B cell (primary cell): ENCODE data around the gene AFTPH. TPM values are rescaled to one million over a fixed set of nuclear protein-coding genes. Genes with fewer than 3 reads are reported as not detected.

Source experiments
- ATAC-seq: fragments of 200-7000 bp; cut with Tn5 transposase; one replicate; pipeline ENCODE4 v1.10.0; 2021; ENCODE audit warnings: low read depth, mild to moderate bottlenecking, moderate number of reproducible peaks, moderate library complexity
- CTCF ChIA-PET: fragments of 350-600 bp; sonication (Branson Sonifier 250); formaldehyde crosslinking; loops from one replicate; lab custom pipeline; 2021; ENCODE audit warnings: antibody characterized with exemption, inconsistent platforms; lab: Charles Lee
- POLR2A ChIA-PET: fragments of 350-600 bp; sonication (Branson Sonifier 250); formaldehyde crosslinking; loops from one replicate; lab custom pipeline; 2021; ENCODE audit warnings: antibody characterized with exemption; lab: Charles Lee
- DNase-seq: peaks from one replicate; pipeline ENCODE4 v3.0.0; 2013
- H2AFZ ChIP-seq: 2 replicates; pipeline ENCODE4 v1.6.1; 2012; ENCODE audit warnings: mild to moderate bottlenecking, low read depth, low read length; ENCODE audit not compliant: insufficient read depth, poor library complexity, severe bottlenecking
- H3K27ac ChIP-seq, 2 donors: 1 replicate in 1 of 2; 2 replicates in 1 of 2; pipeline ENCODE4 v1.5.1; 2012 to 2013; ENCODE audit warnings: low read length in 2 of 2, mild to moderate bottlenecking in 2 of 2, moderate library complexity in 1 of 2
- H3K27me3 ChIP-seq, 4 experiments: fragments of 200-600 bp in 1 of 4; sonication (generic) in 1 of 4; replicated peaks in 1 of 4; 1 replicate in 2 of 4; 2 replicates in 2 of 4; pipeline versions ENCODE4 v1.6.1 to v1.7.0; 2013 to 2016; ENCODE audit warnings: low read length in 3 of 4, mild to moderate bottlenecking in 2 of 4, mixed read lengths in 1 of 4, moderate library complexity in 1 of 4; ENCODE audit not compliant: insufficient read depth in 4 of 4, control insufficient read depth in 3 of 4; ENCODE audit errors: control extremely low read depth in 1 of 4
- H3K36me3 ChIP-seq, 2 experiments: replicated peaks in 1 of 2; 1 replicate in 1 of 2; 2 replicates in 1 of 2; pipeline versions ENCODE4 v1.6.1 to v1.7.1; 2013; ENCODE audit warnings: low read length in 1 of 2; ENCODE audit not compliant: insufficient read depth in 2 of 2, control insufficient read depth in 1 of 2; ENCODE audit errors: control extremely low read depth in 1 of 2, extremely low read depth in 1 of 2
- H3K4me1 ChIP-seq, 2 donors: fragments of 200-600 bp in 1 of 2; sonication (generic) in 1 of 2; 1 replicate in 1 of 2; 2 replicates in 1 of 2; pipeline versions ENCODE4 v1.5.1 to v1.6.1; 2013 to 2017; ENCODE audit warnings: low read length in 2 of 2; ENCODE audit not compliant: control insufficient read depth in 2 of 2, insufficient read depth in 2 of 2
- H3K4me2 ChIP-seq: replicated peaks from 2 replicates; pipeline ENCODE3; 2012; ENCODE audit warnings: mild to moderate bottlenecking, low read depth, low read length; ENCODE audit not compliant: poor library complexity, severe bottlenecking
- H3K4me3 ChIP-seq, 5 experiments: fragments of 200-600 bp in 1 of 5; sonication (generic) in 1 of 5; 1 replicate in 3 of 5; 2 replicates in 2 of 5; pipeline versions ENCODE4 v1.5.1 to v1.7.0; 2011 to 2016; ENCODE audit warnings: low read length in 4 of 5, mild to moderate bottlenecking in 4 of 5, low read depth in 2 of 5, control low read depth in 1 of 5, moderate library complexity in 1 of 5; ENCODE audit not compliant: insufficient read depth in 1 of 5; ENCODE audit errors: control extremely low read depth in 1 of 5, extremely low read depth in 1 of 5
- H3K79me2 ChIP-seq: fragments of 200-600 bp; sonication (generic); one replicate; pipeline ENCODE4 v1.6.0; 2016; ENCODE audit warnings: low read length; ENCODE audit not compliant: control insufficient read depth, insufficient read depth
- H3K9ac ChIP-seq: fragments of 200-600 bp; sonication (generic); 2 replicates; pipeline ENCODE4 v1.6.1; 2017; ENCODE audit warnings: mild to moderate bottlenecking, low read length, moderate library complexity
- H3K9me3 ChIP-seq, 3 donors: one replicate each; pipeline versions ENCODE4 v1.6.1 to v1.7.1; 2013; ENCODE audit warnings: low read length in 2 of 3; ENCODE audit not compliant: control insufficient read depth in 2 of 3, insufficient read depth in 1 of 3; ENCODE audit errors: control extremely low read depth in 1 of 3
- H4K20me1 ChIP-seq: 2 replicates; pipeline ENCODE4 v1.6.0; 2012; ENCODE audit warnings: mild to moderate bottlenecking, low read length; ENCODE audit not compliant: insufficient read depth, control insufficient read depth, poor library complexity, severe bottlenecking
- H3K27ac Mint-ChIP-seq: one replicate; pipeline ENCODE4 v1.8.0; 2021; ENCODE audit warnings: mixed read lengths
- H3K27me3 Mint-ChIP-seq: one replicate; pipeline ENCODE4 v1.8.0; 2021; ENCODE audit warnings: mixed read lengths
- H3K4me1 Mint-ChIP-seq: one replicate; pipeline ENCODE4 v1.8.0; 2021; ENCODE audit warnings: mixed read lengths
- H3K4me3 Mint-ChIP-seq: one replicate; pipeline ENCODE4 v1.8.0; 2021; ENCODE audit warnings: mixed read lengths
- H3K9me3 Mint-ChIP-seq: one replicate; pipeline ENCODE4 v1.8.0; 2022; ENCODE audit warnings: mixed read lengths; ENCODE audit not compliant: insufficient read depth
- CTCF ChIP-seq: fragments of 200-600 bp; IDR thresholded peaks from one replicate; pipeline ENCODE4 v1.8.0; 2022; ENCODE audit warnings: antibody characterized with exemption, mild to moderate bottlenecking
- EZH2 ChIP-seq: IDR thresholded peaks from 2 replicates; pipeline ENCODE4 v1.6.1; 2012; ENCODE audit warnings: borderline replicate concordance, low read depth, mild to moderate bottlenecking, moderate library complexity, low read length; ENCODE audit not compliant: insufficient read depth, poor library complexity, severe bottlenecking
- WGBS: methylation state at CpG from one replicate; pipeline ENCODE4 v1.1.5; 2013; ENCODE audit warnings: missing lambda C conversion rate; ENCODE audit not compliant: insufficient coverage; 5-methylcytosine and 5-hydroxymethylcytosine counted together
- intact Hi-C: fragments of 100-400 bp; cut with micrococcal nuclease; formaldehyde crosslinking; loops from one replicate; pipeline ENCODE4 v1.10.0; 2022
- polyA plus RNA-seq: library from polyadenylated mRNA; depleted of rRNA; stranded (reverse); fragments of >200 nt; gene quantifications from 2 replicates; pipeline ENCODE4 v1.2.3, GENCODE V29; 2012
- total RNA-seq, 2 donors: library from RNA; stranded (reverse); fragments of 120-200 nt in 1 of 2; gene quantifications; 1 replicate in 1 of 2; 2 replicates in 1 of 2; pipeline versions ENCODE4 v1.2.3 to v1.2.4, GENCODE V29; 2013 to 2022

The AFTPH gene
- total and polyA plus RNA-seq, 2 donors (not counting 1 experiment from before 2014, with no cell fraction given), result 45.4 to 94.1 TPM

DNA sequence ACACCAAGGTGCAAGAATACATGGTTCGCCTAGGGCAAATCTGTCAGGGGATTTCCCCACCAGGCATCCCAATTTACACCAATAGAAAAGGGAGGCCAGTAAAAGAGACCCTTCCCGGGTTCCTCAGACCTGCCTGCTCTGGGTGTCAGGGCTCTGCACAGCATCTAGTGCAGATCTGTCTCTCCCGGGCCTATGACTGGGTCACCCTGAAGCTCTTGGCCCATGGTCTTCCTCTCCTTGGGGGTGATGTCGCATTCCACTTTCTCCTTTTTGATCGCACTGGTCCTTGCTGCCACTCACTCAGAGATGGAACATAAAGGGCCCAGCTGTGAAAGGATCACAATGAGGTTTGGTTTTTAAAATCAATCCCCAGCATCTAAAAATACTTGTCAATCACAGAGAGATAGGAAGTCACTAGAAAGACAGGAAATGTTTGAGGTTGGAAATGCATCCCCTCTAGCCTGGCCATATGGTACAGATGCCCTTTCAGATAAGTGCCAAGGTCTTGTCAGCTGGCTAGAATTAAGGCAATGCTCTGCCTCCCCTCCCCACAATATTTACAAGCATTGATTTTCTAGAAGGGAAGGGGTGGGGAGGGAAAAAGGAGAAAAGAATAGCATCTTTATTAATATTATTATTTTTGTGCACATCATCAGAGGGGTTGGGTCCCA lies 34.9 kb upstream of the AFTPH start:
- no peaks in the 10 kb centered on the region for H4K20me1 ChIP-seq
- no peak overlapping the region for H2AFZ ChIP-seq
- Mint-ChIP-seq H3K4me3 (no peak overlapping the region), H3K4me1 (peaks cover 5% of the 10 kb centered on the region), H3K27me3 (peaks cover 28% of the 10 kb centered on the region), H3K9me3 (no peaks in the 10 kb centered on the region), H3K27ac (no peak overlapping the region)
- H3K9ac ChIP-seq, result no peak overlapping the region
- 44% methylated on average over 4 of the region's 5 CpGs for WGBS
- ChIA-PET POLR2A (no interaction called here), CTCF (interaction anchor here (1.1 to 15.6 kb wide), 5 partner anchors 10 to 440 kb away, joined by 4 to 398 read pairs (median 13); no protein-coding TSS in a partner anchor)
- no peaks in the 10 kb centered on the region for H3K36me3 ChIP-seq
- ATAC-seq (no peak), DNase-seq (no peak)
- intact Hi-C loops, result loop anchor here (2.0 kb wide), 1 partner anchor 74 kb away; no protein-coding TSS in a partner anchor
- H3K4me3 ChIP-seq, result no peak overlapping the region
- no peak overlapping the region for H3K4me2 ChIP-seq
- TF ChIP-seq EZH2 (no peak), CTCF (no peak)
- peaks cover 3 to 4% of the 10 kb centered on the region in 2 donors for H3K4me1 ChIP-seq
- no peak overlapping the region for H3K27ac ChIP-seq
- peaks cover 0 to 3% (median 1%) of the 10 kb centered on the region in 4 experiments for H3K27me3 ChIP-seq
- no peaks in the 10 kb centered on the region for H3K79me2 ChIP-seq
- peaks cover 0 to 4% (median 0%) of the 10 kb centered on the region in 3 donors for H3K9me3 ChIP-seq

DNA sequence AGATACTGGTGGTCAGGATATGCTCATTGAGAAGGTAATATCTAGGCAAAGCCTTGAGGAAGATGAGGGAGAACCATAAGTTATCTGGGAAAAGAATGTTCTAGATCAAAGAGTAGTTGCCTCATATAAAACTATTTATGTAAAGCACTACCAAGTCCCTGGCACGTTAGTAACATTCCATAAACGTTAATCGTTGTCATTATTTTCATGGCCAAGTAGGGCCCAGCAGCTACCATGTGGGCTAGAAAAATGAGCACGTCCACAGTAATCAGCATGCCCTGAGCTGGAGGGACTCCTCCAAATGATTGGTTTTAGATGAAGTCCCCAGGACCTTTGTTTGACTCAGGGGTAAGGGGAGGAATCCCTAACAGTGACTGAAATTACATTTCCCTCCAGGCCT lies 32.7 kb upstream of the AFTPH start:
- H3K27ac ChIP-seq, result no peak overlapping the region
- no peaks in the 10 kb centered on the region for H4K20me1 ChIP-seq
- POLR2A ChIA-PET, result no interaction called here
- WGBS, result 98% methylated on average over 4 of the region's 4 CpGs
- H3K4me3 ChIP-seq, result no peak overlapping the region
- H3K9me3 Mint-ChIP-seq, result no peaks in the 10 kb centered on the region
- no peak overlapping the region for H3K4me3 Mint-ChIP-seq
- no peak overlapping the region for H3K4me2 ChIP-seq
- H3K36me3 ChIP-seq, result no peaks in the 10 kb centered on the region
- CTCF ChIA-PET, result interaction anchor here (0.7 to 15.6 kb wide), 4 partner anchors 31 to 441 kb away, joined by 3 to 398 read pairs (median 3); no protein-coding TSS in a partner anchor
- H3K4me1 ChIP-seq, result peaks cover 3 to 4% of the 10 kb centered on the region in 2 donors
- H3K79me2 ChIP-seq, result no peaks in the 10 kb centered on the region
- ATAC-seq (no peak), DNase-seq (no peak)
- H3K27ac Mint-ChIP-seq, result no peak overlapping the region
- TF ChIP-seq CTCF (no peak), EZH2 (no peak)
- H3K9me3 ChIP-seq, result peaks cover 0 to 4% (median 0%) of the 10 kb centered on the region in 3 donors
- H3K27me3 Mint-ChIP-seq, result peaks cover 21% of the 10 kb centered on the region
- no peak overlapping the region for H2AFZ ChIP-seq
- H3K4me1 Mint-ChIP-seq, result peaks cover 5% of the 10 kb centered on the region
- peaks cover 0 to 3% (median 0%) of the 10 kb centered on the region in 4 experiments for H3K27me3 ChIP-seq
- no peak overlapping the region for H3K9ac ChIP-seq
- intact Hi-C loops, result no loop called here
